Stimulated activated CD4-positive, alpha-beta T cell treated with anti-CD3 and anti-CD28 coated beads, Interleukin-1b, Interleukin-23, amount 100 ng/mL, for 4 hours (primary cell): ENCODE measurements around the gene CSRP1.

Experiments used
- DNase-seq, 2 donors: peaks; one replicate each; pipeline ENCODE4 v3.0.0-alpha.2; 2020; ENCODE audit warnings: low read depth in 2 of 2

The CSRP1 gene

DNA sequence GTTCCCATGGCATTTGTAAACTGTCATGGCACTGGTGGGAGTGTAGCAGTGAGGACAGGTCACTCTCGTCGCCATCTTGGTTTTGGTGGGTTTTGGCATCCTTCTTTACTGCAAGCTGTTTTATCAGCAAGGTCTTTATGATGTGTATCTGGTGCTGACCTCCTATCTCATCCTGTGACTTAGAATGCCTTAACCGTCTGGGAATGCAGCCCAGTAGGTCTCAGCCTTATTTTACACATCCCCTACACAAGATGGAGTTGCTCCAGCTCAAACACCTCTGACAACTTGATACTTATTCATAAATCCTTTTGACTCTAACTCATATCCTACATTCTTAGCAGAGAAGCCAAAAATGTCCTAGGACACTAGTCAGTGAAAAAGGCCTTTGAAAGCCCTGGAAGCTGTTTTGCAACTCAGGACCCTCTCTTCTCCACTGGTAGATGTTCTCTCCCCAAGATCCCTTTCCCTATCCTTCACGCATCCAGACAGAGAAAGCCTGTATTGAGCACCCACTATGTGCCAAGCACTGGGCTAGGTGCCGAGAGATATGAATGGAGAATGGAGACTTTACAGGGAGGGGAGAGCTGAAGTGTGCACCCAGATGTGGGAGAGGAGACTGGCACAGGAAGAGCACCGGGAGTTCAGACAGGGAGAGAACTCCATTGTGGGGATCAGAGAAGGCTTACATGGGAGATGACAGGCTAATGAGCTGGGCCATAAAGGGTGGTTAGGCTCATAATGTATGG, 6.7 kb upstream of the CSRP1 start:
- no peak for DNase-seq

DNA sequence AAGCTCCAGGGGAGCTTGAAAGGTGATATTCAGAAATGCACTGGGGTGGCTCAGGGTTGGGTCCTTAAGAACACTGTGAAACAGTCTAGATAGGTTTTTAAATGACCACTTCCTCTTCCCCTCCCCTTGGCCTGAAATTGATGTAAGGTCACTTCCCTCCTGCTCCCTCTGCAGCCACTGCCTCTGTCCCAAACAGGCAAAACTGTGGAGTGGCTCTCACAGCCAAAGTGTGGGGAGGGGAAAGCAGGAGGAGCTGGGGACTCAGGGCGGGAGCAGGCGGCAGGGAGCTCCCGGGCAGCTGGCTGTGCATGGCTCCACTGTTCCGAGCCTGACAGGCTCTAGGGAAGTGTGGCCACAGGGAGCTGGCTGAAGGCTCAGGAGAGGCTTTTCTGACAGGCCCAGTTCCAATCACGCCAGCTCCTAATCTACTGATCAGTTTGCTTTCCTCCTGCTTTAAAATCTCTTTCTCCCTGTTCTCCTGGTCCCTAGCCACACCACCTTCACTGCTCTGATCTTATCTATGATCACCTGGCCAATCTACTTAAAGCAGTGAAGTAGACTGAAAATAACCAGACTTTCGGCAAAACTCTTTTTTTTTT, 5.1 kb upstream of the CSRP1 start:
- DNase-seq, result no peak

DNA sequence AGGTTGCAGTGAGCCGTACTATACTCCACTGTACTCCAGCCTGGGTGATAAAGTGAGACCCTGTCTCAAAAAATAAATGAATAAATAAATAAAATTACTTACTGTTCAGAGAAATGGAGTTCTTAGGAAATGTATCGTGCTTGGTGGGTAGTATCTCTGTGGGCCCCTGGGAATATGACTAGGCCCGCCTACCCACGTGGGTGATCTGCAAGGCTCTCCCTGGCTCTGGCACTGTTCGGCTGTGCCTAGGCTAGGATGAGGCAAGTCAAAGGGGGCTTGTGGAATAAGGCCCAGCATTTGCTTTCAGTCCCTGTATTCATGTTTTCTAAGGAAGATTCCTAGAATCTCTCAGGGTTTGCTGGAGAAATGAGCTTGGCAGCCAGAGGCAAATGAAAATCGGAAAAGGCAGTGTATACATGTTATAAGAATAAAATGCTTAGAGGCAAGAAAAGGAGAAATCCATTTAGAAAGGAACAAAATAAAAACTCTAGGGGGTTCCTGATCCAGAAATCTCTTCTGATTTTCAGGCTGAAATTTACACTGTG, 4.5 kb upstream of the CSRP1 start:
- DNase-seq, result no peak

DNA sequence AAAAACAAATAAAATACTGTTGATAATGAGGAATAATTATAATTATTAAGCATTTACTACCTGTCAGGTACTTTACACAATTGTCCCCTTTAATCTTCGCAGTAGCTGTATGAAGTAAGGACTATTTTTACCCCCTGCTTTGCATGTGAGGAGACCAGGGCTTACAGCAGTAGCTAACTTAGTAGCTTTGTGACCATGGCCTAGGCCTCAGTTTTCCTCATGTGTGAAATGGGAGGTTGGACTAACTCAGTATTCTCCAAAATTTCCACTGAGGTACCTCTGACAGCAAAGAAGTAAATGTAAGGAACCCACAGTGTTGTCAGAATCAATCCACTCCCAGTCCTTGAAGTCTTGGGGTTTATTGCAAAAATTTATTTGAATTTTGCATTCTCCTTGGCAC, 3.8 kb upstream of the CSRP1 start:
- no peak for DNase-seq

DNA sequence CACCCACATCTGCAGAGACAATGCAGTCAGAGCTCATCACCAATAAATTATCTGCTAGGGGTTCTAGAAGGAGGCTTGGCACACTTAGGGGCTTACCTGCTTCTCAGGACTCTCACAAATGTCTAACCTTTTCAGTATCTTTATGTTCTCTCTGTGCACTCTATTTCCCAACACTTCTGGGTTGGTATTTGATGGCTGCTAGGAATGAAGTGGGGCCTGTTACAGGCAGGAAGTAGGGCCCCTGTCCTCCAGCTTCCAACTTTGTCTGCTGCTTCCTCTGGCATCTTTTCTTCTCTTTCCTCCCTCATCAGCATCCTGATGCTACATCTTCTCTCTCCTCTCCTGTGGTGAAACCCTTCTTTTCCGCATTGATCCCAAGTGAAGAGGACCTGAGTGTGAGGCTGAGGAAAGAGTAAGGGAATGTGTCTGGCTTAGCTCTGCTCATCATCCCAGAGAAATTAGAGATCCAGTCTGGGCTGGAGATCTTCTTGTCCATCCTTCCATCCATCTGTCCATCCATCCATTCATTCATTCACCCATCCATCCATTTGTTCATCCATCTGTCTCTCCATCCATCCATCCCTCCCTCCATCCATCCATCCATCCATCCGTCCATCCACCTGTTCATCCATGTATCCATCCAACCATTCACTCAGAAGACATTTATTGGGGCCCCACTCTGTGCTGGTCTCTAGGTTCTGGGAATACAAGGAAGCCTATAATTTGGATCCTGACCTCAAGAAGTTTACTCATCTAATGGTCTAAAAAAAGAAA, 2.9 kb upstream of the CSRP1 start:
- DNase-seq, result no peak

DNA sequence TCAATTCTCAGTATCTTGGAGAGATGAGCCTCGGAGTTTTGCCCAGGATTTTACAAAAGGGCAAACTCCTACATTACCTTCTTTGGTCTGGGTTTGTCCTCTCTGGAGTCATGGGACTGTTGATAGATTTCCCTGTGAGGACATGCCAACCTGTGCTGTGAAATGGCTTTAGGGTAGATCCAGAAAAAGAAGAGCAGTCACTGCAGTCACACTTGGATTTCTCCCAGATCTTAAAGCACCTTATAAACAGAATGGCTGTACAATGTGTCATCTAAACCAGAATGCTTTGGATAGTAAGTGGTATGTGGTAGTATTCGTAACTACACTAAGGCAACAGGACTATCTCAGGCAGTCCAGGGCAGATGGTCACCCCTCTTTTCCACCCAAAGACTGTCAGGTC, 1.9 kb upstream of the CSRP1 start:
- DNase-seq, result no peak

DNA sequence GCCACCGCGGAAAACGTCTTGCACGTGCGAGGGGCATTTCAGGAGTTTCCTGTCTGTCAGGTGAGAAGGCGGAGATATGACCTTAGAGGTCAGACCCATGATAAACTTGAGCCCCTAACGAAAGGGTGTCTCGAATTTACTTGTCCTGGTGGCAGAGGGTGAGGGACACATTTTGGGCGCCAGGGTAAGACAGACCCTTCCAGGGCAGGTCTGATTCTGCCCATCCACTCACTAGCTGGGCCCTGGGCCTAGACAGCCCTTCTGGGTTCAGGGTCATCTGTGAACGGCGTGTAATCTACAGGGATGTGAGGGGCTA, 395 bp upstream of the CSRP1 start:
- no peak for DNase-seq

DNA sequence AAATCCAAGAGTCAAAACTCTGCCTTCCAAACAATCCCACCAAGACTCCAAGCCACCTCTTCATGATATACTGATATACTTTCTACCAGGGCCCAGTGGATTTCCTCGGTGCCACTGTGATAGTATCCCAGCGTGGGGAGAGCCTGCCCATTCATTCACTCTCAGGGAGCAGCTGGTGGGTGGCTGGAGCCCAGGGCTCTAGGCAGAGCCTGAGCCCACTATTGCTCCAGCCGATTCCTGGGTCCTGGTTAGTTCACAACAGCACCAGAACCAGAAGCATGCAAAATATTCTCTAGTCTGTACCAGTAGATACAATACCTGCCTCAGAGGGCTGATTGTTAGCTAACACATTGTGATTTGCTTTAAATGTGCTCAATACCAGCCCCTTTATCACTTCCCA, 831 bp downstream of the CSRP1 start:
- no peak for DNase-seq

DNA sequence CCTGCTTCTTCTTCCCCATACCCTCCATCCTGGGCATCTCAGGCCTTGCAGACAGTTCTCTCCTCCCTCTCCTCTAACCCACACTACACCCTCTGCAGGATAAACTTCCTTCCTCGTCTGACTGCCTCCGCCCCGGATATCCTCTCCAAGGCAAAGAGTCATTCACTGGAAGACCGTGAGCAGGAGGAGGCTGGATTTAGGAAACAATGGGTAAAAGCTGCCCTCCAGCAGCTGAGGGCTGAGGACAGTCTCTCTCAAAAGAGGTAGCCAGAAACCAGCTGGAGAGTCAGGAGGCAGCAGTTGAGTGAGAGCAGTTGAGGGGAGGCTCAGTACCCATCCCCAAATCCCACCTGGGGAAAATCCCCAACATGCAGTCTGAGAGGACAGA, 1.4 kb downstream of the CSRP1 start:
- DNase-seq, result no peak

DNA sequence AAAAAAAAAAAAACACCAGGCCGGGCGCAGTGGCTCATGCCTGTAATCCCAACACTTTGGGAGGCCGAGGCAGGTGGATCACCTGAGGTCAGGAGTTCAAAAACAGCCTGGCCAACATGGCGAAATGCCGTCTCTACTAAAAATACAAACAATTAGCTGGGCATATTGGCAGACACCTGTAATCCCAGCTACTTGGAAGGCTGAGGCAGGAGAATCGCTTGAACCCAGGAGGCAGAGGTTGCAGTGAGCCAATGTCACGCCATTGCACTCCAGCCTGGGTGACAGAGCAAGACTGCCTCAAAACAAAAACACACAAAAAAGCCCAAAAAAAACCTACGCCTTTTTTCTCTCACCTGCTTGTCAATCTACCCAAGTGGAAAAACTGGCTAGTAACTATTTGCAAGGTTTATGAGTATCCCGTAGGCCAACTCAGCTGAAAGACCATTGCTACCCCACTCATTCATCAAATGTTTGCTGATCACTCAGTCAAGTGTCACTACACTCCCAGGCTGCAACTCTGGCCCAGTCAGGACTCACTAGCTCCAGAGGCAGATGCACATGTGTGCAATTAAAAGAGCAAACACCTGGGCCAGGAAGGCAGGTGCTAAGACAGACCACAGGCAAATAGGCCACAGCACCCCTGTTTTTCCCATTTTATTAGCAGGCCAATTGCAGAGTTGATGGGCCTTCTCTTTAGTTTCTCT, 2.0 kb downstream of the CSRP1 start:
- DNase-seq, result no peak

DNA sequence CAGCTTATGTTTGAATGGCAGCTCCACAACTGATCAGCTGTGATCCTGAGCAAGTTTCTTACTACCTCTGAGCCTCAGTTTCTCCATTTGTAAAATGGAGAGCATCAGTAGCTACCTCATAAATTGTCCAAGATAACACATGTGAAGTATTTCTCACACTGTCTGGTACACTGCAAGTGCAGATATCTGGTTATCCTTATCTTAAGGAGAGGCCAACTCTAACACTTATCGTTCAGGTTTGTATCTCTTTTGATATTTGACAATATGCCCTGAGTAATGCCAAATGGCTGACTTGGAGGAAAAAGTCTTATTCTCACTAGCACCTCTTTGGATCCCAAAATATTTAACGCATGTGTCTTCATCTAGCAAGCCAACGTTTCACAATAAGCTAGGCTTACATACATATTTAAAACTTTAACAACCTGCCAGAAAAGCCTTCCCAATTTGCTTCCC, 2.7 kb downstream of the CSRP1 start:
- DNase-seq, result no peak

DNA sequence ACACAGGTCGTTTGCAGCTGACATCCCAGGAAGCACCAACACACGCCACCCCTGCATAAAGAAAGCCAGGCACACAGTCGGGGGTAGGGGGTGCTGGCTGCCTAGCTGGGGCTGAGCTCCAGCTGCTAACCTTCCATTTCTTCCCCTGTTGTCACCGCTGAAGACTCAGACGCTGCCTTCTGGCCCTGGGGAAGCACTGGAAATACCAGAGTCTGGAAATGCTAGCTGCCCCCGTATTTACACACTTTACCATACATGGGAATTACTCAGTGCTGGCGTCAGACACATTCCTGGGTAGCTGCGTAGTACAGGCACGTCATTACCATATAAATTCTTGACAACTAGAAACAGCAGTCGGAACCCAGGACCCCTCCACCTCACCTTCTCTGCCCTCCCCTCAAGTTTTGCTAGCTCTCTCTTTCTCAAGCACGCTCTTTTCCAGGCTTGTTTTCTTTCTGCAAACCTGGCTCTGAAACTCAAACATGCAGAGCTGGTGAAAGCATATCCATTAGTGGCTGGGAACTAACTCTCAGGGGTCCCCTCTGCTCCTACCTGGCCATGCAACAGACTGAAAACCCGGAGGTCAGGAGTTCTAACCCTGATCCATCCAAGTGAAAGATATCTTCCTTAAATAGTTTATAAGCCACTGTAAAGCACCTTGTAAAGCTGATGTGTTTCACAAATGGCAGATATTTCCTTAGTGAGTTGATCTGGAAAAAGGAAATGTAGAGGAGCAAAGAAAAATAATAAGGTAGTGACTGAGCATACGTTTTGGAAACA, 3.3 kb downstream of the CSRP1 start:
- DNase-seq, result no peak

DNA sequence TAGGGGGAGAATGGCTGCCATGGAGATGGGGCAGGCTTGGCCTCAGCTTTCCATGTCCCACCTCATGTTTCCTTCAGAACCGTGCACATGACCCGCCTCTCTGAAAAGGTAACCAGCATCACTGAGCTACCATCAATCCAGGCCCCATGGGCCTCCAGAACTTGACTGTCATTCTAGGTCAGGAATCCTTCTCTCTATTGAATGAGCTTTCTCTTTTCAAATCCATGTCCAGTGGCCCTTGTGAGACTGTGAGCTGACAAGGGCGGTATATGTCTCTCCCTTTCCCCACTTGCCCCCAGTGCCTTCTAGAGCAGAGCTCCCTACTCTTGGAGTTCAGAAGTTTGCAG, 4.4 kb downstream of the CSRP1 start:
- no peak for DNase-seq

DNA sequence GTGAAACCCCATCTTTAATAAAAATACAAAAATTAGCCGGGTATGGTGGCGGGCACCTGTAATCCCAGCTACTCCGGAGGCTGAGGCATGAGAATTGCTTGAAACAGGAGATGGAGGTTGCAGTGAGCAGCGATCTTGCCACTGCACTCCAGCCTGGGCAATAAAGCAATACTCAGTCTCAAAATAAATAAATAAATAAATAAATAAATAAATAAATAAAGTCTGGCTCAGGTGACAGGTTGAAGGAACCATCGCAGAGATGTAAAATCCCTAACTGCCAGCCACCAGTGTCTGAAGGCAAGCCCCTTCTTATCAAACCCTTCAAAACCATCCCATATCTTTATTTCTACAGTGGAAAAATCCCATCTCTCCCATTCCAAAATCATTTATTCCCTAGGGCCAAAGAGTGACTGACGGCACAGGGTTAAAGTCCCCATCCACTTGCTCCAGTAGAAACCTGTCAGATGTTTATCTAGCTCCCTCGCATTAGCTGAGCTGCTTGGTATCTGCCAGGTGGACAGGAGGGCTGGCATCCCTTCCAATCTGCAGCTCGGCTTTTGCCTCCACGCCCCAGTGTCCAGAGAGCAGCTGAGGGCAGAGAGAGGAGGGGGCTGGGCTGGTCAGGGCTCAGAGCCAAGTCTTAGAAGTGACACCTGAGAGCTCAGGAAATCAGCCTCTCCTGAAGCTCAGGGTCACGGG, 5.0 kb downstream of the CSRP1 start:
- DNase-seq, result no peak

DNA sequence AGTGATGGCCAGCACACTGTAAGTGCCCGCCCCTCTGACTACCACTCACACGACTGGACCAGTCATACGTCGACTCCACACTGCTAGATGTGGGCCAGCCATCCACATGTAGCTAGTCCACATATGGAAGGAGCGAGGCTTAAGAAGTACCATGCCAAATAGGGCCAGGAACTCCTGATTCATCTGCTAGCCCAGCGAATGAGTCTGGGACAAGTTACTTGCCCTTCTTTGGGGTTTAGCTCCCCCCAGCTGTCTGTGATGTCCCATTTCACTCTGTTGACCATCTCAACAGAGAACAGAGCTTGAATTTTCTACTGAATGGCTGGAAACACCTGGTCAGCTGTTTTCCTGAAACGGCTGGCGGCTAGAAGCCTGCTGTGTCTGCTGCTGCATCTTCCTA, 5.8 kb downstream of the CSRP1 start:
- no peak for DNase-seq

DNA sequence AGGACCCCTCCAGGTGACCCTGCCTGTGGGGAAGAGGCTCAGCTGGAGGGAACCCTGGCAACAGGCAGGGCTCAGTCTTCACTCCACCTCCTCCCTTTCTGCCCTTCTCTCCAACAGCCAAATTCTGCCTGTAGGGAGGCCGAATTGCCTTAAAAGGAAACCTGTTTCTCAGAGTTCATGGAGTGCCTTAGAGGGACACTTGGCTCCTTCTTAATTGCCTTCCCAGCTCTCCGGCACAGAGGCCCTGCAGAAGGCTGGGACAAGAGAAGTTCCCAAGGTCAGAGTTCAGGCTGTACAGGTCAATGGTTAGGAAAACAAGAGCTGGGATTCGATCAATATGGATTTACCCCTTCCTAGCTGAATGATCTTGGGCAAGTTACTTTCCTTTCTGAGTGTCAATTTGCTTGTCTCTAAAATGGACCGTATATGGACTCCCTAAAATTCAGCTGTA, 6.2 kb downstream of the CSRP1 start:
- DNase-seq, result no peak

DNA sequence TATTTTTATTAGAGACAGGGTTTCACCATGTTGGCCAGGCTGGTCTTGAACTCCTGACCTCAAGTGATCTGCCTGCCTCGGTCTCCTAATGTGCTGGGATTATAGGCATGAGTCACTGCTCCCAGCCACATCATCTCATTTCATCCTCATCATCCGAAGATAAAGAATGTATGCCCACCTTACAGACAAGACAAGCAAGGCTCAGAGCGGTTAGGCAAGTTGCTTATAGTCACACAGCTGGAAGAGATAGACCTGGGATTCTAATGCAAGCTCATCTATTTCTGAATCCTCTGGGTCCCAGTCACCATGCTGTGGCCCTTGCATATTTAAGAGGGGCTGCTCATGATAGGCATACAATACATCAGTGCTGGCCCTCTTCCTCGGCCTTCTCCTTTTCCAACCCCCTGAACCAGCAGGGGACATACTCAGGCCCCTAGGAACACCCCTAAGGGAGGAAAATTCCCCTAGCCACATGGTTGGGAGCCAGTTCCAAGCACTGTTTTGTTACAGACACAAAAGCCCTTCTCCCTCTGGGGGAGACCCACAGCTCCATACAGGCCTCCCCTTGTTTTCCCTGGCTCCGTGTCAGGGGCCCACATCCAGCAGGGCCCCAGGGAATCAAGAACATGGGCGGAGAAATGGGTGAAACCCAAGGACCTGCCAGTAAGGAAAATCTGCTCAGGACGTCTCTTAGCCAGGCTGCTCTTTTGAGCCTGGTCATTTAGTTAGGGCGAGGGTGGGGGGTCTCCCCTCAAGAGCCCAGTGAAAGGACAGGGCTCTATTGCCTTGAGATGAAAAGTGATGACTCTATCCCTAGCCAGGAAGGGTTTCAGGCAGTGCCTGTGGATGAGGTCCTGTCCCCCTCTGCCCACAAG, 6.9 kb downstream of the CSRP1 start:
- DNase-seq, result no peak

DNA sequence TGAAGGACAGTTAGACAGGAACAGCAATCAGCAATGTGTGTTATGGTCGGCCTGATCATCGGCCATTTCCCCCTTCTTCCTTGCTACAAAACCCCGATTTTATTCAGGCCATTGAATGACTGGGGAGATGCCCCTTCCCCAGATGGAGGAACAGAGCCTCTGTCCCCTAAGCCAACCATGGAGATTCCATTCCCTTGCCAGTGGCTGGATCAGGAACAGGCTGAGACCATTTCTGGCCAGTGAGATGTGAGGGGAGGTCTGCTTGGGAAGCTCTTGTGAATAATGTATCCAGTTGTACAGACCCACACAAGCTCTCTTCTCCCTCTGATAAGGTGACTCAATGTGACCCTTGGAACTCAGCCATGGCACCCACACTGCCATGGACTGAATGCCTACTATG, 7.7 kb downstream of the CSRP1 start:
- no peak for DNase-seq

DNA sequence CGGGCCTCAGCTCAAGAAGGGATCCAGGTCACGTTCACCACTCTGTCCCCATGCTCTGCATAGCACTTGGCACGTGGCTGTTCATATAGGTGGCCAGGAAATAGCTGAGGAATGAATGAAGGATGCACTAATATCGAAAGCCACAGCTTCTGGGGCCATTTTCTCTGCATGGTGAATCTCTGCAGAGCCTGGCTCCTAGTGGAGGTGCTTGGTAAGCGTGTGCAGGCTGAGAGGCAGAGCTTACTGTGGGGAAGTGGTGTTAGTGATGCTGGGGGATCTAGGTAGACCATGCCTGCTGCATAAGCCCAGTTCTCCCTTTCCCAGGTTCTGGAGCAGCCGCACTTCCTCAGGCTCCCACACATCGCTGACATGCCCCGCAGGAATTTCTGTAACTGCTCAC, 8.3 kb downstream of the CSRP1 start:
- no peak for DNase-seq

DNA sequence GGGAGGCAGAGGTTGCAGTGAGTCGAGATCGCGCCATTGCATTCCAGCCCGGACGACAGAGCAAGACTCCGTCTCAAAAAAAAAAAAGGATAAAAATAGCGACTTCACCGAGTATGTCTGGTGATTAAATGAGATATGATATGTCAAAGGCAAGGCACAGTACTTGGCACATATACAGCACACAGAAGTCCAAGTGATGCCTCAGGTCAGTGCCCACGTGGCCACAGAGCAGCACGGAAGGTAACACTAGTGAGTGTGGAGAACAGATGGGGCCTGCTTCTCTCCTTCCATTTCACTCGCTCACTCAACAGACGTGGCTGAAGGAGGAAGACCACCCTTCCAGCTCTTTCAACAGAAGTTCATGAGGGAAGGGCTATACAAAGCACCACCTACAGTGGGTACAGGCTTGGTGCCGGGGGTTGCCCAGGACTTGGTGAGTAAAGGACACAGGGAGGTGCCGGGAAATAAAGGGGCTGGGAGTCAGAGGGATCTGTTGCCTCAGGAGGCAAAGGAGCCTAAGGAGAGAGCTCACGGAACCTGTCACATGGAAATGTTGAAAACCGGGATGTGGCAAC, 8.9 kb downstream of the CSRP1 start:
- DNase-seq, result no peak
